NCI-H146 treated with DMSO at 0.1 percent for 48 hours (cell line): ENCODE data around the gene GPRC5D.

Experiments
- DNase-seq: peaks from one replicate; lab custom pipeline; 2025; ENCODE audit not compliant: unreplicated experiment; lab: John Stamatoyannopoulos, UW

Gene GPRC5D

GRCh38 chr12:12979731-12980259 lies 27.8 kb upstream of the GPRC5D start:
- no peak for DNase-seq

GRCh38 chr12:12979126-12979525 lies 27.2 kb upstream of the GPRC5D start:
- DNase-seq, result no peak

GRCh38 chr12:12977231-12977630 lies 25.3 kb upstream of the GPRC5D start:
- no peak for DNase-seq

GRCh38 chr12:12976366-12976765 lies 24.4 kb upstream of the GPRC5D start:
- no peak for DNase-seq

- DNase-seq, result no peak
These were observed 23.5 kb upstream of the GPRC5D start for GRCh38 chr12:12975322-12976077.

- no peak for DNase-seq
These were observed 22.2 kb upstream of the GPRC5D start for GRCh38 chr12:12974211-12974610.

- DNase-seq, result no peak
These were observed 21.0 kb upstream of the GPRC5D start for GRCh38 chr12:12973019-12973418.

- no peak for DNase-seq
These were observed 13.9 kb upstream of the GPRC5D start for GRCh38 chr12:12965836-12966235.

GRCh38 chr12:12964255-12964654 lies 12.3 kb upstream of the GPRC5D start:
- DNase-seq, result no peak

- no peak for DNase-seq
These were observed 8.8 kb upstream of the GPRC5D start for GRCh38 chr12:12960639-12961209.

- no peak for DNase-seq
These were observed 6.9 kb upstream of the GPRC5D start for GRCh38 chr12:12958886-12959285.

GRCh38 chr12:12954878-12955625 lies 3.1 kb upstream of the GPRC5D start:
- DNase-seq, result no peak

GRCh38 chr12:12954356-12954755 lies 2.4 kb upstream of the GPRC5D start:
- no peak for DNase-seq

GRCh38 chr12:12951504-12951903 lies 466 bp downstream of the GPRC5D start:
- DNase-seq, result no peak

- no peak for DNase-seq
These were observed 4.1 kb downstream of the GPRC5D start for GRCh38 chr12:12947902-12948301.

- no peak for DNase-seq
These were observed 5.1 kb downstream of the GPRC5D start for GRCh38 chr12:12946686-12947355.

GRCh38 chr12:12945591-12945990 lies 6.4 kb downstream of the GPRC5D start:
- DNase-seq, result no peak

GRCh38 chr12:12943586-12944260 lies 8.2 kb downstream of the GPRC5D start:
- no peak for DNase-seq

- no peak for DNase-seq
These were observed 10.3 kb downstream of the GPRC5D start for GRCh38 chr12:12941450-12942350.

- DNase-seq, result no peak
These were observed 12.1 kb downstream of the GPRC5D start for GRCh38 chr12:12939888-12940287.
